OCI-LY1 (cell line): ENCODE measurements around the gene EXOC6B.

Source experiments
- H2AFZ ChIP-seq: fragments of 200-600 bp; sonication (generic), shearing (Covaris generic); 2 replicates; pipeline ENCODE4 v1.6.0; 2014; ENCODE audit warnings: antibody characterized with exemption, mild to moderate bottlenecking, low read length
- H3F3A ChIP-seq: fragments of 200-600 bp; sonication (generic), shearing (Covaris generic); 2 replicates; pipeline ENCODE4 v1.6.0; 2014; ENCODE audit warnings: mild to moderate bottlenecking, antibody characterized with exemption, low read length, moderate library complexity; ENCODE audit not compliant: insufficient read depth
- H3K27ac ChIP-seq: fragments of 200-600 bp; sonication (generic); 2 replicates; pipeline ENCODE4 v1.5.1; 2014; ENCODE audit warnings: low read length, mixed run types, mild to moderate bottlenecking, low read depth; ENCODE audit not compliant: poor library complexity, severe bottlenecking
- H3K27me3 ChIP-seq: fragments of 200-600 bp; sonication (generic); 2 replicates; pipeline ENCODE4 v1.6.0; 2014; ENCODE audit warnings: antibody characterized with exemption, mild to moderate bottlenecking, low read length, moderate library complexity; ENCODE audit not compliant: insufficient read depth
- H3K36me3 ChIP-seq: fragments of 200-600 bp; sonication (generic); 2 replicates; pipeline ENCODE4 v1.6.1; 2014; ENCODE audit warnings: mild to moderate bottlenecking, antibody characterized with exemption, low read length, moderate library complexity, mixed read lengths; ENCODE audit not compliant: insufficient read depth
- H3K4me1 ChIP-seq: fragments of 200-600 bp; sonication (generic); 2 replicates; pipeline ENCODE4 v1.5.1; 2014; ENCODE audit warnings: mild to moderate bottlenecking, low read length, moderate library complexity; ENCODE audit not compliant: insufficient read depth, severe bottlenecking
- H3K4me2 ChIP-seq: fragments of 200-600 bp; sonication (generic), shearing (Covaris generic); 2 replicates; pipeline ENCODE4 v1.6.1; 2014; ENCODE audit warnings: low read length
- H3K4me3 ChIP-seq: fragments of 200-600 bp; sonication (generic); 2 replicates; pipeline ENCODE4 v1.5.1; 2014; ENCODE audit warnings: low read length, low read depth, mild to moderate bottlenecking, mixed read lengths; ENCODE audit not compliant: poor library complexity, severe bottlenecking
- H3K79me2 ChIP-seq: fragments of 200-600 bp; shearing (Covaris generic); 2 replicates; pipeline ENCODE4 v1.6.1; 2016; ENCODE audit warnings: mixed run types, low read length, mixed read lengths; ENCODE audit not compliant: insufficient read depth
- H3K9ac ChIP-seq: fragments of 200-600 bp; sonication (generic), shearing (Covaris generic); 2 replicates; pipeline ENCODE4 v1.6.1; 2014; ENCODE audit warnings: mild to moderate bottlenecking, low read length, mixed read lengths
- H3K9me2 ChIP-seq: fragments of 200-600 bp; sonication (generic), shearing (Covaris generic); 2 replicates; pipeline ENCODE4 v1.6.1; 2014; ENCODE audit warnings: low read depth, mild to moderate bottlenecking, low read length, mixed read lengths
- H3K9me3 ChIP-seq: fragments of 200-600 bp; shearing (Covaris generic); 2 replicates; pipeline ENCODE4 v1.6.1; 2014; ENCODE audit warnings: low read length, mixed read lengths
- H4K20me1 ChIP-seq: fragments of 200-600 bp; sonication (generic), shearing (Covaris generic); 2 replicates; pipeline ENCODE4 v1.6.0; 2016; ENCODE audit warnings: mild to moderate bottlenecking, low read length; ENCODE audit not compliant: insufficient read depth
- EZH2 ChIP-seq: fragments of 200-600 bp; sonication (generic), shearing (Covaris generic); IDR thresholded peaks from 2 replicates; pipeline ENCODE4 v1.8.0; 2017; ENCODE audit warnings: borderline replicate concordance, mixed run types, mild to moderate bottlenecking, antibody characterized with exemption, low read length, moderate library complexity, mixed read lengths
- TF ChIP-seq, protein P1 (sequence below): fragments of 200-600 bp; sonication (generic), shearing (Covaris generic); IDR thresholded peaks from 2 replicates; pipeline ENCODE4 v1.5.1; 2017; ENCODE audit warnings: mild to moderate bottlenecking, antibody characterized with exemption, low read length, moderate library complexity, mixed read lengths

Gene EXOC6B

DNA sequence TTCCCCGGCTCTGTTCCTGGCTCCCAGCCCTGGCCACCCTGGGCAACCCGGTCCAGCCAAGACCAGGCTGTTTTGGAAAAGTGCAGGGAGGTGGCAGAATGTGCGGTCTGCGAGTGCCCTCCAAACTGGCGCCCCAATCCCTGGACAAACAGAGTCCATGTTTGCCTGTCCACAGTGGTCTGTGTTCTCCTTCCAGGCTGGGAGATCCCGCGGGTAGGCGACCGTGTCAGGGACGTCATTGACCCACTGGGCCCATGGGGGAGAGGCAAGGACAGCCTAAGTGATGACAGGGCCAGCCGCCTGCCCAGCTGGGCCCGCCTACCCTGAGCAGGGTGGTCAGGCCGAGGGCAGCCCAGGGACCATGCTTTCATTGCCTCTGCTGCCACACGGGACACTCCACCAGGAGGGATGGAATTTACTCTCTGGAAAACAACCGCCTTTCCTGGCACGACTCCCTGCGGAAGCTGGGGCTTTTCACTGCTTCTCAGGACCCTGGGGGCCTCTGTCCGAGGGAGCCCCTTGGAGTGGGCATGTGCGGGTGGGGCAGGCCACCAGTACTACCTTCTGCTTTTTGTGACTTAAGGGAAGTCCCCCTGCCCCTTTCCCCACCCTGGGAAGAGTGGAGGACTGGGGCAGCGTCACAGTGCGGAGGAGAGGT, 698.3 kb downstream of the EXOC6B start:
- Histone ChIP-seq H3K4me1 (no peaks in the 10 kb centered on the region), H3K4me3 (no peak overlapping the region), H2AFZ (no peak overlapping the region), H3K36me3 (no peaks in the 10 kb centered on the region), H3K9me3 (no peaks in the 10 kb centered on the region), H3F3A (no peaks in the 10 kb centered on the region), H4K20me1 (no peaks in the 10 kb centered on the region), H3K27me3 (no peaks in the 10 kb centered on the region), H3K79me2 (no peaks in the 10 kb centered on the region), H3K4me2 (no peak overlapping the region), H3K9ac (no peak overlapping the region), H3K9me2 (no peaks in the 10 kb centered on the region), H3K27ac (no peak overlapping the region)
- TF ChIP-seq EZH2: no peak
- TF ChIP-seq, protein P1, sequence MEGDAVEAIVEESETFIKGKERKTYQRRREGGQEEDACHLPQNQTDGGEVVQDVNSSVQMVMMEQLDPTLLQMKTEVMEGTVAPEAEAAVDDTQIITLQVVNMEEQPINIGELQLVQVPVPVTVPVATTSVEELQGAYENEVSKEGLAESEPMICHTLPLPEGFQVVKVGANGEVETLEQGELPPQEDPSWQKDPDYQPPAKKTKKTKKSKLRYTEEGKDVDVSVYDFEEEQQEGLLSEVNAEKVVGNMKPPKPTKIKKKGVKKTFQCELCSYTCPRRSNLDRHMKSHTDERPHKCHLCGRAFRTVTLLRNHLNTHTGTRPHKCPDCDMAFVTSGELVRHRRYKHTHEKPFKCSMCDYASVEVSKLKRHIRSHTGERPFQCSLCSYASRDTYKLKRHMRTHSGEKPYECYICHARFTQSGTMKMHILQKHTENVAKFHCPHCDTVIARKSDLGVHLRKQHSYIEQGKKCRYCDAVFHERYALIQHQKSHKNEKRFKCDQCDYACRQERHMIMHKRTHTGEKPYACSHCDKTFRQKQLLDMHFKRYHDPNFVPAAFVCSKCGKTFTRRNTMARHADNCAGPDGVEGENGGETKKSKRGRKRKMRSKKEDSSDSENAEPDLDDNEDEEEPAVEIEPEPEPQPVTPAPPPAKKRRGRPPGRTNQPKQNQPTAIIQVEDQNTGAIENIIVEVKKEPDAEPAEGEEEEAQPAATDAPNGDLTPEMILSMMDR: no peak

DNA sequence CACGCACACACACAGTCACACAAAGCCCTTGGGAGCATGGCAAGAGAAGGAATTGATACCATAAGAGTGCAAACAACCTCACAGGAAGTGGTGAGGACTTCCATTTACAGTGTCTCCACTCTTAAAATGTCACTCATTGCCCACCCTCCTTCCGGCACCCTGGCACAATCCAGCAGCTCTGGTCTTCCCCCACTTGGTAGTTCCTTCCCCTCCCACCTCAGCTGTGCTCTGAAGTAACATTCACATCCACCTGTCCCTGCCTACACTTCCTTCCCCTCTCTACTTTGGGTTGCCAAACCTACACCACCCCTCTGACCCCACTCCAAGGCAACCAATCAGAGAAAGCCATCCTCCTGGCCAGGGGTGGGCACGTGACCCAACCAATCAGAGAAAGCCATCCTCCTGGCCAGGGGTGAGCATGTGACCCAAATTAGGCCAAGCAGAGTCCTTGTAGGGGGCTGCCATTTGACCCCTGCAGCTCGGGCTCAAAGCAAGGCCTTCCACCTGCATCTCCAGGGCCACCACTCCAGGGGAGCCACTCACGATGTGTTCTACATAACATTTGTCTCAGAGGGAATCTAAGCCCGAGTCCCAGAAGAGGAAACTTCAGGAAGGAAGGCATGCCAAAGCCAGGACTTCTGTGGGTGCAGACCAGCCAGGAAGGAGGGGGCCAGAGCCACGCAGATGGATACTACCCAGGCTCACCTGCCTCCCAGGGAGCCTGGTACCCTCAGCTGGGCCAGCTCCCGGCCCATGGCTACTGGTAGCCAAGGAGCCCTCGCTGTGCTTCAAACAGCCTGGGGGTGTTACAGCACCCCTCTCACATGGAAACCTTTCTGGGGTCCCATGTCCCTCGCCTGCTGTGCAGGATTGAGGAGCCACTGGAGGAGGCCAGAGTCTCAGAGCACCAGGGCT, 699.4 kb downstream of the EXOC6B start:
- no peaks in the 10 kb centered on the region for H3K79me2 ChIP-seq

More for the DNA sequence above, 699.4 kb downstream of the EXOC6B start:
- no peak overlapping the region for H3K9ac ChIP-seq
- H3K4me2 ChIP-seq: no peak overlapping the region
- H3F3A ChIP-seq: no peaks in the 10 kb centered on the region
- no peaks in the 10 kb centered on the region for H3K9me3 ChIP-seq
- no peak overlapping the region for H2AFZ ChIP-seq
- no peaks in the 10 kb centered on the region for H4K20me1 ChIP-seq
- no peaks in the 10 kb centered on the region for H3K36me3 ChIP-seq
- no peak overlapping the region for H3K27ac ChIP-seq
- no peaks in the 10 kb centered on the region for H3K27me3 ChIP-seq
- TF ChIP-seq, protein P1: no peak
- no peaks in the 10 kb centered on the region for H3K9me2 ChIP-seq
- H3K4me1 ChIP-seq: no peaks in the 10 kb centered on the region
- H3K4me3 ChIP-seq: no peak overlapping the region
